Measurements from ENCODE around the gene AHI1.

The AHI1 gene

DNA sequence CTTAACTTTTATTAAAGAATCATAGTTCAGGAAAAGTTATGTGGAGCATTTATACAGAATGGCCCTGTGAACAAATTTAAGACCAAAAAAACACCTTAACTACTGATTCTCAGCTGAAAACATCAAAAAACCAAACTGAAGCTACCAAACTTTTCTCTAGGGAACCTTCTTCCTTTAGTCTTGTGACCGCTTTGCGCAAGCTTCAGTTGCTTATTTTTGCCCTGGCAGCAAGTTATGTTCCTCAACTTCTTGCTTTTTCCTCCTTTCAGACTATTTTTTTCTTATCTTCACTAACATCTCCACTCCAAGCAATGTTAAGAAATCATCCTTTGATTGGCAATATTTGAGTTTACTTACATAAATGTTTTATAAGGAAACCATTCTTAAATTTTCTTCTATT lies 216.3 kb downstream of the AHI1 start:
- H3K27me3 ChIP-seq (ENCODE audit: control insufficient read depth, insufficient read depth, low read length) = no peaks in the 10 kb centered on the region
- H3K4me3 ChIP-seq (ENCODE audit: low read depth, low read length) = no peak overlapping the region
- H3K4me1 ChIP-seq (ENCODE audit: control insufficient read depth, insufficient read depth, low read length) = no peaks in the 10 kb centered on the region
- H3K36me3 ChIP-seq (ENCODE audit: control insufficient read depth, insufficient read depth, low read length) = no peaks in the 10 kb centered on the region
- no peaks in the 10 kb centered on the region for H3K9me3 ChIP-seq (ENCODE audit: control insufficient read depth, insufficient read depth, low read length)
- H3K9ac ChIP-seq (ENCODE audit: low read depth, low read length) = no peak overlapping the region

- no peak overlapping the region for H3K4me3 ChIP-seq (ENCODE audit: low read depth, low read length)
- peaks cover 1% of the 10 kb centered on the region for H3K4me1 ChIP-seq (ENCODE audit: control insufficient read depth, insufficient read depth, low read length)
- peaks cover 5% of the 10 kb centered on the region for H3K27me3 ChIP-seq (ENCODE audit: control insufficient read depth, insufficient read depth, low read length)
- no peak overlapping the region for H3K9ac ChIP-seq (ENCODE audit: low read depth, low read length)
- no peaks in the 10 kb centered on the region for H3K36me3 ChIP-seq (ENCODE audit: control insufficient read depth, insufficient read depth, low read length)
- no peaks in the 10 kb centered on the region for H3K9me3 ChIP-seq (ENCODE audit: control insufficient read depth, insufficient read depth, low read length)
Observed at GRCh38 chr6:135280375-135281136, 217.0 kb downstream of the AHI1 start.

GRCh38 chr6:135277422-135277821 lies 220.1 kb downstream of the AHI1 start:
- Histone ChIP-seq H3K9me3 (ENCODE audit: control insufficient read depth, insufficient read depth, low read length) (no peaks in the 10 kb centered on the region), H3K4me1 (ENCODE audit: control insufficient read depth, insufficient read depth, low read length) (peaks cover 8% of the 10 kb centered on the region), H3K9ac (ENCODE audit: low read depth, low read length) (no peak overlapping the region), H3K27me3 (ENCODE audit: control insufficient read depth, insufficient read depth, low read length) (peaks cover 5% of the 10 kb centered on the region), H3K4me3 (ENCODE audit: low read depth, low read length) (no peak overlapping the region), H3K36me3 (ENCODE audit: control insufficient read depth, insufficient read depth, low read length) (no peaks in the 10 kb centered on the region)

- Histone ChIP-seq H3K4me1 (ENCODE audit: control insufficient read depth, insufficient read depth, low read length) (peaks cover 18% of the 10 kb centered on the region), H3K27me3 (ENCODE audit: control insufficient read depth, insufficient read depth, low read length) (peaks cover 5% of the 10 kb centered on the region), H3K36me3 (ENCODE audit: control insufficient read depth, insufficient read depth, low read length) (no peaks in the 10 kb centered on the region), H3K9ac (ENCODE audit: low read depth, low read length) (no peak overlapping the region), H3K9me3 (ENCODE audit: control insufficient read depth, insufficient read depth, low read length) (no peaks in the 10 kb centered on the region), H3K4me3 (ENCODE audit: low read depth, low read length) (no peak overlapping the region)
Observed at GRCh38 chr6:135274561-135275293, 222.8 kb downstream of the AHI1 start.

DNA sequence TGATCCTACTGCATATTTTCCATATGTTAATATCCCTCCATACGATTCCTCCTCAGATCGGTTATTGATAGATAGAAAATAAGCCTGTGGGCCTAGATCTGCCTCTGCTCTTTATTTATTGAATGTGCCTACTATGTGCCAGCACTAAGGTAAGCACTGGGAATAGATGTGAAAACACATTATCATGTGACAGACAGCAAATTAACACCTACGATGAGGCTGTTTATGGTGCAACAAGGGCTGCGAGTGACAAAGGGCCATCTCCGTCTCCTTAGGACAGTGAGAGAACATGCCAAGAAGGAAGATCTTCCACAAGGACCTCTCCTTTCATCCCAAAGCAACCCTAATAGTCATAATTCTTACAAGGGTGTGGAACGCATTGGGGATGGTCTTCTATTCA lies 225.9 kb downstream of the AHI1 start:
- no peaks in the 10 kb centered on the region for H3K36me3 ChIP-seq (ENCODE audit: control insufficient read depth, insufficient read depth, low read length)
- no peak overlapping the region for H3K4me3 ChIP-seq (ENCODE audit: low read depth, low read length)
- peaks cover 18% of the 10 kb centered on the region for H3K4me1 ChIP-seq (ENCODE audit: control insufficient read depth, insufficient read depth, low read length)
- H3K9me3 ChIP-seq (ENCODE audit: control insufficient read depth, insufficient read depth, low read length) = no peaks in the 10 kb centered on the region
- no peak overlapping the region for H3K9ac ChIP-seq (ENCODE audit: low read depth, low read length)
- H3K27me3 ChIP-seq (ENCODE audit: control insufficient read depth, insufficient read depth, low read length) = peaks cover 5% of the 10 kb centered on the region

- peaks cover 18% of the 10 kb centered on the region for H3K4me1 ChIP-seq (ENCODE audit: control insufficient read depth, insufficient read depth, low read length)
- H3K9ac ChIP-seq (ENCODE audit: low read depth, low read length) = peak overlapping the region; percentile 61
- H3K9me3 ChIP-seq (ENCODE audit: control insufficient read depth, insufficient read depth, low read length) = no peaks in the 10 kb centered on the region
- no peaks in the 10 kb centered on the region for H3K36me3 ChIP-seq (ENCODE audit: control insufficient read depth, insufficient read depth, low read length)
- H3K4me3 ChIP-seq (ENCODE audit: low read depth, low read length) = peak overlapping the region; percentile 23
- H3K27me3 ChIP-seq (ENCODE audit: control insufficient read depth, insufficient read depth, low read length) = peaks cover 4% of the 10 kb centered on the region
Observed at GRCh38 chr6:135270676-135271536, 226.6 kb downstream of the AHI1 start.

- Histone ChIP-seq H3K27me3 (ENCODE audit: control insufficient read depth, insufficient read depth, low read length) (no peaks in the 10 kb centered on the region), H3K36me3 (ENCODE audit: control insufficient read depth, insufficient read depth, low read length) (no peaks in the 10 kb centered on the region), H3K9me3 (ENCODE audit: control insufficient read depth, insufficient read depth, low read length) (no peaks in the 10 kb centered on the region), H3K4me1 (ENCODE audit: control insufficient read depth, insufficient read depth, low read length) (peaks cover 9% of the 10 kb centered on the region), H3K9ac (ENCODE audit: low read depth, low read length) (no peak overlapping the region), H3K4me3 (ENCODE audit: low read depth, low read length) (no peak overlapping the region)
Observed at GRCh38 chr6:135269481-135269891, 228.1 kb downstream of the AHI1 start.

GRCh38 chr6:135268740-135269139 lies 228.8 kb downstream of the AHI1 start:
- Histone ChIP-seq H3K4me1 (ENCODE audit: control insufficient read depth, insufficient read depth, low read length) (peaks cover 9% of the 10 kb centered on the region), H3K36me3 (ENCODE audit: control insufficient read depth, insufficient read depth, low read length) (no peaks in the 10 kb centered on the region), H3K27me3 (ENCODE audit: control insufficient read depth, insufficient read depth, low read length) (no peaks in the 10 kb centered on the region), H3K9me3 (ENCODE audit: control insufficient read depth, insufficient read depth, low read length) (no peaks in the 10 kb centered on the region), H3K4me3 (ENCODE audit: low read depth, low read length) (no peak overlapping the region), H3K9ac (ENCODE audit: low read depth, low read length) (no peak overlapping the region)

DNA sequence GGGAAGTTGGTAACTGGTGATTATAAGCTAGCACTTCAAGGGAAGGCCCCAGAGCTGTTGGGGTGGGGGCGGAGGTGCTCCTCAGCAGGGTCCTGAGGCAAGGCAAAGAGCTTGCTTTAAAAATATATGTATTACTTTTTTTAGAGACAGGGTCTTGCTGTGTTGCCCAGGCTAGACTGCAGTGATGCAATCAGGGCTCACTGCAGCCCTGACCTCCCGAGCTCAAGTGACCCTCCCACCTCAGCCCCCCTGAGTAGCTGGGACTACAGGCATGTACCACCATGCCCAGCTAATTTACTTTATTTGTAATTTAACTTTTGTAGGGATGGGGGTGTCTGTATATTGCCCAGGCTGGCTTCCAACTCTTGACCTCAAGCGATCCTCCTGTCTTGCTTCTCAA lies 229.3 kb downstream of the AHI1 start:
- Histone ChIP-seq H3K9me3 (ENCODE audit: control insufficient read depth, insufficient read depth, low read length) (no peaks in the 10 kb centered on the region), H3K4me3 (ENCODE audit: low read depth, low read length) (no peak overlapping the region), H3K36me3 (ENCODE audit: control insufficient read depth, insufficient read depth, low read length) (no peaks in the 10 kb centered on the region), H3K27me3 (ENCODE audit: control insufficient read depth, insufficient read depth, low read length) (no peaks in the 10 kb centered on the region), H3K9ac (ENCODE audit: low read depth, low read length) (no peak overlapping the region), H3K4me1 (ENCODE audit: control insufficient read depth, insufficient read depth, low read length) (peaks cover 9% of the 10 kb centered on the region)

DNA sequence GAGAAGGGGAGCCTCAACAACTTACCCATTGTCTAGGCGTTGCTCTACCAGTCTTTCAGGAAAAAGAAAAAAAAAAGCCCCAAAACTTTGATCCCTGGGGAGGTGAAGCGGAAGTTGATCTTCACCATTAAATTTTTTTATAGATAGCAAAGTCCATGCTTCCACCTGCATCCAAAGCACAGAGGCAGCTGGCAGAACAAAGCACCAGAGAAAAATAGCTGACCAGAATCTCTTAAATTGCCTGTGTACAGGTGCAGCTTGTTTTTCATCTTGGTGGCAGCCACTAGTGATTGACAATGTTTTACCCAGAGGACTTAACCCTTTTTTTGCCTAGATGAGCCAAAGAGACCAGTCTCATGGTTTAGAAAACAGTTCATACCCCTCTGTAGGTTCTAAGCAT lies 230.5 kb downstream of the AHI1 start:
- Histone ChIP-seq H3K36me3 (ENCODE audit: control insufficient read depth, insufficient read depth, low read length) (no peaks in the 10 kb centered on the region), H3K9me3 (ENCODE audit: control insufficient read depth, insufficient read depth, low read length) (no peaks in the 10 kb centered on the region), H3K27me3 (ENCODE audit: control insufficient read depth, insufficient read depth, low read length) (no peaks in the 10 kb centered on the region), H3K4me3 (ENCODE audit: low read depth, low read length) (no peak overlapping the region), H3K9ac (ENCODE audit: low read depth, low read length) (no peak overlapping the region), H3K4me1 (ENCODE audit: control insufficient read depth, insufficient read depth, low read length) (peaks cover 9% of the 10 kb centered on the region)

- H3K9me3 ChIP-seq (ENCODE audit: control insufficient read depth, insufficient read depth, low read length) = no peaks in the 10 kb centered on the region
- H3K36me3 ChIP-seq (ENCODE audit: control insufficient read depth, insufficient read depth, low read length) = no peaks in the 10 kb centered on the region
- no peak overlapping the region for H3K9ac ChIP-seq (ENCODE audit: low read depth, low read length)
- H3K27me3 ChIP-seq (ENCODE audit: control insufficient read depth, insufficient read depth, low read length) = no peaks in the 10 kb centered on the region
- H3K4me1 ChIP-seq (ENCODE audit: control insufficient read depth, insufficient read depth, low read length) = peaks cover 8% of the 10 kb centered on the region
- no peak overlapping the region for H3K4me3 ChIP-seq (ENCODE audit: low read depth, low read length)
Observed at GRCh38 chr6:135266675-135267074, 230.9 kb downstream of the AHI1 start.

Measured in iPS-15b (cell line).